ENCODE results near the gene NTSR1.

DNA sequence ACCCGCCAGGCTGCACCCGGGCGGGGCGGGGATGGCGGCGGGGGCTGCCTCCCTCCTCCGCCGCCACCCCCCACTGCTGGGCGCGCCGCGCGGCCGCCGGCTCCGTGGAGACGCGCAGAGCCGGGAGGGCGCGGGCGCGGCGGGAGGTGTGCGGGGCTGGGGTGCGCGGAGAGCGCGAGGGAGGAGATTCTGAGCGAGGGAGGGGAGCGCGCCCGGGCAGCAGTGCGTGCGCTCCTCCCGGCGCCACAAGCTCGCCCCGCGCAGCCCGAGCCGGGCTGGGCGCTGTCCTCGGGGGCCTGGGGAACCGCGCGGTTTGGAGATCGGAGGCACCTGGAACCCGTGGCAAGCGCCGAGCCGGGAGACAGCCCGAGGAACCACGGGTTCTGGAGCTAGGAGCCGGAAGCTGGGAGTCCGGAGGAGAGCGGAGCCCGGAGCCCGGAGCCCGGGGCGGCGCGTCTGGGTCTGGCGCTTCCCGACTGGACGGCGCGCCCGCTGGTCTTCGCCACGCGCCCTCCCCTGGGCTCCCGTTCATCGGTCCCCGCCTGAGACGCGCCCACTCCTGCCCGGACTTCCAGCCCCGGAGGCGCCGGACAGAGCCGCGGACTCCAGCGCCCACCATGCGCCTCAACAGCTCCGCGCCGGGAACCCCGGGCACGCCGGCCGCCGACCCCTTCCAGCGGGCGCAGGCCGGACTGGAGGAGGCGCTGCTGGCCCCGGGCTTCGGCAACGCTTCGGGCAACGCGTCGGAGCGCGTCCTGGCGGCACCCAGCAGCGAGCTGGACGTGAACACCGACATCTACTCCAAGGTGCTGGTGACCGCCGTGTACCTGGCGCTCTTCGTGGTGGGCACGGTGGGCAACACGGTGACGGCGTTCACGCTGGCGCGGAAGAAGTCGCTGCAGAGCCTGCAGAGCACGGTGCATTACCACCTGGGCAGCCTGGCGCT is at the start of gene NTSR1:
- TF ChIP-seq POLR2A (IDR thresholded peaks at IDR 0.05) (no peak), POLR2AphosphoS5 (IDR thresholded peaks at IDR 0.05) (no peak)
